Left renal cortex interstitium (tissue), 4 donors: Measurements from ENCODE around the gene ALCAM. TPM values are rescaled to one million over a fixed set of nuclear protein-coding genes. Genes with fewer than 3 reads are reported as not detected.

Source experiments
- DNase-seq, 4 donors: peaks; one replicate each; pipeline ENCODE4 v3.0.0-alpha.2; 2013; ENCODE audit warnings: low read depth in 4 of 4, low spot score in 2 of 4, missing footprints in 1 of 4
- polyA plus RNA-seq, 4 donors: library from polyadenylated mRNA; unstranded; fragments of 120-200 nt; gene quantifications; one replicate each; pipeline ENCODE4 v1.2.1, GENCODE V29; 2013; ENCODE audit not compliant: insufficient read length in 4 of 4

ALCAM gene
- polyA plus RNA-seq, 4 donors = 108 to 158 (median 121) TPM

DNA sequence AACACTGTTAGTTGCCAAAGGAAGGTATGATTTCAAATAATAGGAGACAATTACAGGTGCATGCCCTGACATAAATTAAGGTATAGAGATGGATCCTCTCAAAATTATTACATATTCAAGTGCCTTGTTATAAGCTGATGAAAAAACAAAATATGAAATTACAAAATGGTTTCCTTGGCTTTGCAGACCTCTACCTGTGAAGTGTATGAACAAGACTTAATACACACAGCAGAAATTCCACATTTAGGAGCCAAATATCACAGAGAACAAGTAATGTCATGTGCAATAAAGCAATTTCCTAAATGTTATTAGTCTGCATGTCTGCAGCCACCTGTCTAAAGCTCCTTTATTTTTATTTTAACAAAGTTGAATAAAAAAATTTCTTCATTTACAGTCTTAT is 151.5 kb downstream of the ALCAM start:
- DNase-seq = no peak

DNA sequence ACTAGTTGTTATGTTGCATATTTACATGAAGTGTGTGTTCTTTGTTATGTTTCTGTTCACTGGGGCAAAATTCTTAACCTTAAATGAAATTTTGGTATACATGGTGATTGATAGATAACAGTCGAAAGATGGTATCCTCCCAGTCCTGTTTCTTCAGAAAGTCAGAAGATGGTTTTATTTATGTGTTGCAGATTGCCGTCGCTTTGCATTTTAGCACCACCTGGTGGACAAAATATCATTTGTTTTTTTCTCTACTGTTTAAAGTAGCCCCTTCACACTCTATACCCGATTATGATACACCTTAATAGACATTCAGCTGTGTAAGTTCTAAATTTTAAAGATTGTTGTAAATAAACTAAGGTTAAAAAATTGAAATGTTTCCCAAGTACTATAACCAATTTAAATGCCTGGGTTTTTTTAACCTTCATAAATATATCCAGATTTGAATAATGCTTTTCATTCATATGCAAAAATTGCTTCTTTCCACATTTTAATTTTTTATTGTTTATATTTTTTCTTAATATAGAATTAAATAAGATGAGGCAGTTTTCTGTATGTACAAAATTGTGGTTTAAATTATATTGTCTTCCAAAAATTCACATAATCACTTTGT is 152.2 kb downstream of the ALCAM start:
- DNase-seq = peak; percentile 24 to 47 (median 38)

DNA sequence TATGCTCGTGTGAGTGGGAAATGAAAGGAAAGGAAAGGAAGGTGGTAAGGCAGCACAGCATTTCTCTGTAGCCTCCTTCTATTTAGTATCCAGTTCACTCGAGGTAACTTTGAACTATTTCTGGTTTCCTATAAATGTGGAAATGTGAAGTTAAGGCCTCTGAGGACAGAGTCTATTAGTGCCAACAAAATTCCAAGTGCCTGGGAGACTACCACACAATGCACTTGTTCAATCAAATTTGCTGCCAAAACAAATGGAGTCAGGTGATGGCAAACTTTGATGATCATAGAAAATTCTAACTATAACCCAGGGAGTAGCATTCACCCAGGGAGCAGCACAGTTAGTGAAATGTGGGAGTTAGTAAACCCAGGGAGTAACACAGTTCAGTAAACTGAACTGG is 155.1 kb downstream of the ALCAM start:
- no peak for DNase-seq

DNA sequence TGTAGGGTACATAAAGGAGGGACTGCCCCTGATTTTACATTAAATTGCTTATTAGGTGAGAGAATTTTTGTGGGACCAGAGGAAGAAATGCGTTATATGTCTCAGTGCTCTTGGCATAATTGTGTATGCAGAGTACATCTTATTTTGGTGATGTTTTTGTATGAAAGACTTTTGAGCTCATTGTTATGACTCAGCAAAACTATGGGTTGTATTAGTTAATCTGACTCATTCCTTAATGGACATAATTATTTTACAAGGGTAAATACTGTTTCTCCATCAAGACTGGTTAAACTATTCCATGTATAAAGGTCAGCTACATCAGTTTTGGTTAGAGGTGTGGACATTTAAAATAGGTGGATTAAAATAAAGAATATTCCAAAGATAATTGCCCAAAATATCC is 156.8 kb downstream of the ALCAM start:
- DNase-seq = no peak

DNA sequence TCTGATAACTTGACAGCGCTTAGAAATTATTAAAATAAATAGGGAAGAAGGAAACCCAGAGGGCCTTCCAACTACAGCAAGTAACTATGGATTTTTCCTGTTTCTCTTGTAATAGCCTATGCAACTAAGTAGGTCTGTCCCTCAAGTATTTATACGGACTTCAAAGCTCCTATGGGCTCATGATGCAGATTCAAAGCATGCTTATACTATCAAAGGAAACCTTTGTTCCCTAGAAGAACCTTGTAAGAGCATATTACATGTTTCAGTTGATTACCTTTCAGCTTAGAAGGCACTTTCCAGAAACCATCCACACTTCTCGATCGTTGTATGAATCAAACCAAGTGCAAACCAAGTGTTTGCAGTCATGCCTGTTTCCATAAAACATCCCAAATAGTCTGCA is 158.8 kb downstream of the ALCAM start:
- no peak for DNase-seq

DNA sequence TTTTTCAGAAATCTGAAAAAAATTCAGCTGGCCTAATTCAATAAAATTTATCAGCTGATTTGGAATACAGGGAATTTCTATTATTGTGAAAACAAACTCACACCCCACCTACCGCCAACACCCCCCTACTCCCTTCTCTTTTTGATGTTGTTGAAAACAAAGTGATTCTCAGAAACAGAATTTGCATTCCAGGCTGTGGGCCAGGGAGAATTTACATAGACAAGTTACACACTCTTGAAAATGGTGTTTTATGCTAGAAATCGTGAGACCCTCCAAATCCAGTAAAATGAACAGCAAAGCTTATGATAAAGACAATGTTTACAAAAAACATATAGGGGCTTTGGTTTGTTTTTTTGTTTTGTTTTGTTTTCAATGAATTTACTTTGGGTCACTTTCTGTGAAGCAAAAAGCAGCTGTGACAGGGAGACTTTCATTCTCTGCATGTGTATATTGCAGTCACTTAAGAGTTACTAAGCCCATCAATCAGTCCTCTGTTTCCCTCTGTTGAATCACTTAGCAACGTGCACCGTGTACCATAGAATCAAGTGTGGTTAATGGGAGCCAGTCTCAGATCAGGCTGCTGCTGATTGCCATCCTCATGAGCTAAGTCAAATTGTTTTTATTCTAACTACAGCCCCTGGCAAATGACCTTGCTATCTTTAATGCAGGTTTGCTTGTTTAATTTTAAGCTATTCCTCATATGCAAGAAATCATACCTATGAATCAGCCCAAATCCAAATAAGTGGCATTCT is 159.8 kb downstream of the ALCAM start:
- no peak for DNase-seq

DNA sequence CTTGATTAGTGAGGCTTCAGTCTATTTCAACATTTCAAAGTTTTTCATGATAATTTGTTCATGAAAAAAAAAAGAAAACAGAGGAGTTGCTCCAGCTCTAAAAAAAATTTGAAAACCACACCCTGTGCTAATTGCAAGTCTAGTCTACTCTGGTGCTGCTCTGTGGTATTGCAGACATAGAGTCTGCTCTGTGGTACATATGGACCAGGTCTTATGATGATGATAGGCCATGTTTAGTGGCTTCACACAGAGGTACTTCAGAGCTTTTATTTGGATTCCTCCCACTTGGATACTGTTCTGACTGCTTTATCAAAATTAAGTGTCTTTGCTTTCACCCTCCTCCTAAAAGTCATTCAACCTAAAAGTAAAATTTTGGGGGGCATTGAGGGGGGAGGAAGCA is 160.8 kb downstream of the ALCAM start:
- no peak for DNase-seq

DNA sequence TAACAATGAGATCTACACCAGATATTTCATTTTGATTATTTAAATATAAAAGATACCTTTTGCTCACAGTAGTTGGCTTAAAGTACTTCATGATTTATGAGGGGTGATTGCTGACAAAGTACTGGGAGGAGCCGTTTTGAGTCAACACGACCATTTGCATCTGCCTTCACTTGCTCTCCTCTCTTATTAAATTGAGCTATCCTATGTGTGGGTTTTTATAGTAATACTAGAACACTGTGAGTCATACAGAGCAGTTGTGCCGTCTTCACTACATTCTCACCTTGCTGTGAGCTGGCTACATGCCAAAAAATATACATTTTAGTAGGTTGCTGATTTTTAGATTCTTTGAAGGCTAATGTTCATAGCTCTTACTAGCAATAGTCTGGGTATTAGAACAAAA is 161.2 kb downstream of the ALCAM start:
- DNase-seq = no peak

DNA sequence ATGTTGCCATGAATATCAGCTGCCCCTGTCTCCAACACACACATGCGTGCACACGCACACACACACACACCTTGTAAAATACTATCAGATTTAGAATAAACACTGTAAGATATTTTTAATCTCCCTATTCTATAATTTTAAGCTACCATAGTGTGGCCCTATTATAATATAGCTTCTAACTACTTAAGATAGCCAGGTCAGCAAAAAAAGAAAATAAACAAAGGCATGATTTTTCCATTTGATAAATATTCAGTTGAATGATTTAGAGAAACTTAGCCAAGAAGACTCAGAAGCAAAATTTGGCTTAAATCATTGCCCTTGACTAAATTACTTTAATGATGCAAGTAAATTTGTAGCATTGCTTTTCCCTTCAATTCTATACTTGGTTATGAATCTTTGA is 162.2 kb downstream of the ALCAM start:
- no peak for DNase-seq

DNA sequence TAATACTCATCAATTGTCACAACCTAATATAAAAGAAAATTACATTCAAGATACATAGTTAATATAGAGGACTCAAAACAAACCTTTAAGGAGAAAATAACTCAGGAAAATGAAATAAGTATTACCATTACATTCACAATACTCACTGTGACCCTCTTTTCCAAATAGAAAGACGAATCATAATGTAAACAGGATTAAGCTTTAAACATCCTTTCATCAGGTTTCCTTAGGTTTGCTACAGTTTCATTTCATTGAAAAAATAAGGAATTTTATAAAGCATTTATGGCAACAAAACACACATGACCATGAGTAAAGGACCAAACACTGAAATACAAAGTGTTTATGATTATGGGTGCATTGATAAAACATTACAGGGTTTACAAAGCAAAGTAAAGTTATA is 162.7 kb downstream of the ALCAM start:
- DNase-seq = no peak

DNA sequence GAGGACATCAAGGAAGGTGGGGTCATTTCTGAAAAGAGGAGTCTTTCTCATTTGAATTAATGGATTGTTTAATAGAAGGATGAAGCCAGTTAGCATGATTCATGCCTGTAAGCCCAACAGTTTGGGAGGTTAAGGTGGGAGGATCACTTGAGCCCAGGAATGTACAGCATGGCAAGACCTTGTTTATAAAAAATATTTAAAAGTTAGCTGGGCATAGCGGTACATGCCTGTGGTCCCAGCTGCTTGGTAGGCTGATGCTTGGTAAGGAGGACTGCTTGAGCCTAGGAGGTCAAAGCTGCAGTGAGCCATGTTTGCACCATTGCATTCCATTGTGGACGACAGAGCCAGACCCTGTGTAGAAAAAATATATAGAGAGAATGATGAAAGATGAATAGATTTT is 165.5 kb downstream of the ALCAM start:
- DNase-seq = no peak

DNA sequence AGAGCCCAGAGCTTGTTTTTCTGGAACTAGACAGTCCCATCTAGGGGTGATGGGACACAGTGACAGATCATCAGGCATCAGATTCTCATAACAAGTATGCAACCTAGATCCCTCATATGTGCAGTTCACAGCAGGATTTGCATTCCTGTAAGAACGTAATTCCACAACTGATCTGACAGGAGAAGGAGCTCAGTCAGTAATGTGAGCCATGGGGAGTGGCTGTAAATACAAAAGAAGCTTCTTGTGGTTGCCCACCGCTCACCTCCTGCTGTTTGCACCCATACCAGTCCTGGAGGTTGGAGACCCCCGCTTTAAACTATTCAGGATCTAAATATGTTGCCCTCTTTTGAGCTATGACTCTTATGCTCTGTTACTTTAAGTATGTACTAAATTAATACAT is 167.3 kb downstream of the ALCAM start:
- DNase-seq = no peak

DNA sequence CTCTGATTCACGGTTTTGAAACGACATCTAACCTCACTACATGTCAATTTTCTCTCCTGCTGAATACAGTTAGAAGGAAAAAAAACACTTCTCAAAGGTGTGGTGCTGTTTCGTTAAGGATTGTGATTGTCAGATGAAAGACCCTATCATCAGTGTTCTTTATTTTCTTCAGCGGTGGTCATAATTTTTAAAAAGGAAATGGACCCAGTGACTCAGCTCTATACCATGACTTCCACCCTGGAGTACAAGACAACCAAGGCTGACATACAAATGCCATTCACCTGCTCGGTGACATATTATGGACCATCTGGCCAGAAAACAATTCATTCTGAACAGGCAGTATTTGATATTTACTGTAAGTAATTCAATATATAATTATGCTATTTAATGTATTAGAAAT is 167.8 kb downstream of the ALCAM start:
- DNase-seq = no peak

DNA sequence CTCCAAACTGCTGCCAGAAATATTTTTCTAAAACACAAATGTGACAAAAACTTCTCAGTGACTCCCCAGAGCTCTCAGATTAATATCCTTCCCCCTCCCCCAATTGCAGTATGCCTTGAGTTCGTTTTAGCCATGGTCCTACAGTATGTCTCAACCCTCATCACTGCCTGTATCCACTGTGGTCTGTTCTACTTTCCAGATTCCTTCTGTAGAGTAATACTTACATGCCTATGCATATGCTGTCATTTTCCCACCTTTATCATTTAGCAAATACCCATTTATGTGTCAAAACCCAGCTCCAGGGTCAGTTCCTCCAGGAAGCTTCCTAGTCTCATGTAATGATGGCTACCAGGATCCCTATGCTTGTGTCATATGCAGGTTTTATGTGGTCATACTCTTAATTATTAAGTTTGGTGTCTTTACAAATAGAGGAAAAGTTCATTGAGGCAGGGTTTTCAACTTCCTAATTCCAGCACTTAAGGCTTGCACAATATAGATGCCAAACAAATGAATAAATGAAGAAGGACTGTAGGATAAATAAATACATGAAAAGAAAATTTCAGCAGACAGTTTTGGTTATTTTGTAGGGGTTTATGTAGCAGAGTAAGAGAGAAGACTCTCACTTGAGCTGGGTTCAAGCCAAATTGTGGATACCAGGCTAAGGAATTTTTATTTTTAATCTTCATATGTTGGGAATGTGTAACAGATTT is 170.8 kb downstream of the ALCAM start:
- DNase-seq = no peak

DNA sequence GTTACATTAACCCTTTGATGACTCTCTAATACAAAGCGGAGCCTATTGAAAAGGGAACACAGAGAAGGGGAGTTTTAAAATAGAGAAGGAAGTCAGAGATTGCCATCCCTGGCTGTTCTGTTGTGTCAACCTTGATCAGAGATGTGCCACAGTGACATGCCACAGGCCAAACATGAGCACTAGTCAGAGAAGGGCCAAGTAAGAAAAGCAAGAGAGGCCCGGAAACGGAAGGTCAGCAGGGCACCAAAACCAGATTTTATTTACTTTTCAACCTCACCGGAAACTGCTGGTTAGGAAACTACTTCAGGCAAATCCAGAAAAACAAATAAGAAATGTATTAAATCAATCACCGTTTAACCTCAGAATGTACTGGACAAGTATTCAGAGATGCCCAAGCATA is 171.8 kb downstream of the ALCAM start:
- no peak for DNase-seq

DNA sequence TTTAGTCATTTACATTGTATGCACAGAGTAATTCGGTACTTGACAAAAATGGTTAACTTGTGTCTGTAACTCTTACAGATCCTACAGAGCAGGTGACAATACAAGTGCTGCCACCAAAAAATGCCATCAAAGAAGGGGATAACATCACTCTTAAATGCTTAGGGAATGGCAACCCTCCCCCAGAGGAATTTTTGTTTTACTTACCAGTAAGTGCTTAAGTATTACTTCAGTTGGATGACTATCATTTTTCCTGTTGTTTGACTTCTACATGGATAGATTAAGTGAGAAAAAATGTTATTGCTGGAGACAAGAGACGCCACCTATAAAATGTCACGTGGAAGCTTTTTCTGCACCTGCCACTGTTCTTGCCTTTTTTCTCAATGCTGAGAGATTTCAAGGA is 173.2 kb downstream of the ALCAM start:
- no peak for DNase-seq

DNA sequence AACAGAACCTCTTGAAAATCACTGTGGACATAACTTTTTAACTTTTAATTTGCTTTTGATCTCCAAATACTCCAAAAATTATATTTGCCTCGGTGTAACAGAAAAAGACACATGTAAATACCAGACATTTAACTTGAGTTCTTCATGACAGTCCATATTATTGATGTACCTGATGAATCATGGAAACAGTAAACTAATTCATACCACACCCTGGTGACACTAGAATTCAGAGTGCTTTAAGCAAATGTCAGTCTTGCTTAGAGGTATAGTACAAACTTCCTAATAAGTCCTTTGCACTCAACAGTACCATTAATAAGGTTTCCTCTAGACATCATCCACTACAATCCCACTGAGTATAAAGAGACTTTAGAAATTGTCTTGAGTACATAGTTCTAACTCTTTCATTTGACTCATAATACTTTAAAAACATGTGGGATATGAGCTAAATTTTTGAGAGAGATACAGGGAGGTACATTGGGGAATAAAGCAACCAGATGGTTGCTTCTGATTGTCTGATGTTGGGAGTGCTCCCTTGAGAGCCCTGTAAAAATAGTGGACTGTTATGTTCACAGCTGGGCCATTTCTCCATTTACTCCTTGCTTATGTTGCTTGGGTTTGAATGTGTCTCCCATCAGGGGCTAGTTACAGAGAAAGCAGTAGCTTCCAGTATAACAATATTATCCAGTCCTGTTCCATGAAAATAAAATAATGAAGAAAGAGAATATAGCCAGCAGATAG is 175.7 kb downstream of the ALCAM start:
- DNase-seq = no peak

DNA sequence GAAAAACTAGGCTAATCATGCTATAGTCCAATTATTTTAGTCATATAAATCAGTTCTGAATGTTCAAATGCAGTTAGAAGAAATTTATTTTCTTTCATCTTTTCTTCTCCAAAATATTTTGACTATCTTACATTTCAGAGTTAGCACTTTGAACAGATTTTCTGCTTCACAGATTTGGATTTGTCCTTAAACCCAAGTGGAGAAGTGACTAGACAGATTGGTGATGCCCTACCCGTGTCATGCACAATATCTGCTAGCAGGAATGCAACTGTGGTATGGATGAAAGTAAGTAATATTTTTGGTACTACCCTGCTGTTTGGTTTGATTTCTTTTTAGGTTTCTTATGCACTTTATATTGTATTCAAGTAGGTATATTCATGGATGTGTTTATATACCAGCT is 178.3 kb downstream of the ALCAM start:
- DNase-seq = no peak

DNA sequence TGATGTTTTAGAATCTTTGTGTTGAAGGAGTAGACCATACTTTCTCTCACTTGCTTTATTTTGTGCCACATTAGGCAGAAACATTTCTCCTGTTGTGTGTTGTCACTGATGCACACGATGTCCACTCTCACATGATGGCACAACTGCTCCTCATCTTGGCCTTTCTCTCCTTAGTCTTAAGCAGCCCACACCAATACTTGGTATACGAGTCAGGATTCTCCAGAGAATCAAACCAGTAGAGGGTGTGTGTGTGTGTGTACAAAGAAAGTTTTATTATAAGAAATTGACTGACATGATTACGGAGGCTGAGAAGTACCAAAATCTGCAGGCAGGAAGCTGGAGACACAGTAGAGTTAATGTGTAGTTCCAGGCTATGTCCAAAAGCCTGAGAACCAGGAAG is 187.1 kb downstream of the ALCAM start:
- no peak for DNase-seq

DNA sequence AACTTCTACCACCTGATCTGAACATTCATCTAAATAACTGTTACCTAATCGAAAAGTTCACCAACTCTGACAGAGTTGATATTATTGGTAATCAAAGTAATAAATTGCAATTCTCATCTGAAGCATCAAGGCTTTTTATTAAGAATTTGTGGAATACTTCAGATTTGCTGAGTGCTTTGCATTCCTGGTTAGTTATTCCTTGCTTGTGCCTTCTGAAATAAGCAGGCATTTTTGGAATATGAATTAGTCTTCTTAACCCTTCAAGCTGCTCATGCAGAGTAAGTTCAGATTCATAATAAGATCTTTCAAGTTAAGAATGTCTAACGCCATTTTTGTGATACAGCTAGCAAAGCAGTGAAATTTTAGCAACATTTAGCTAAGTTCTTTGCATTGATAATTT is 188.5 kb downstream of the ALCAM start:
- no peak for DNase-seq

DNA sequence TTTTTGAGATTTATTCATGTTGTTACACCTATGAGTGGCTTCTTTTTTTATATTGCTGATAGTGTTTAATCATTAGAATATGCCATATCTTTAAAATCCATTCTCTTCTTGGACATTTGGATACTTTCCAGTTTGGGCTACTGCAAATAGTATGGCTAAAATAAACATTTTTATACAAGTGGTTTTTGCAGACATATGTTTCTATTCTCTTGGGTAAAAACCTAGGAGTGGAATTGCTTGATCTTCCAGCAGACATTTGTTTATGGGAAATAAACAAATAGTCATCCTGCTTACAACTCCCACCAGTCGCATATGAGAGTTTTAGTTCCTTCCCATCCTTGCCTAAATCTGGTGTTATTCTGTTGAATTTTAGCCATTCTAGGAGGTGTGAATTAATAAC is 193.1 kb downstream of the ALCAM start:
- no peak for DNase-seq
